ENCODE measurements around the gene DUSP16.
"Not testable (repeated sequence)": the region's sequence is repeated elsewhere in the genome, so short reads cannot be mapped to it uniquely, and the experiment has no call there.

The DUSP16 gene

GRCh38 chr12:12471982-12472961, 90.4 kb downstream of the DUSP16 start:
- not testable (repeated sequence) for DNase-seq

- no peak for DNase-seq
Observed at GRCh38 chr12:12470751-12471306, 91.8 kb downstream of the DUSP16 start.

GRCh38 chr12:12469386-12469785, 93.3 kb downstream of the DUSP16 start:
- no peak for DNase-seq

GRCh38 chr12:12468575-12468974, 94.1 kb downstream of the DUSP16 start:
- DNase-seq: no peak

GRCh38 chr12:12467688-12468261, 94.9 kb downstream of the DUSP16 start:
- DNase-seq: peak in 46 of 58 donors; percentile 15 to 83 (median 48)

GRCh38 chr12:12467264-12467663, 95.4 kb downstream of the DUSP16 start:
- DNase-seq: peak in 8 of 58 donors; percentile 15 to 42 (median 24)

- DNase-seq: no peak
Observed at GRCh38 chr12:12466157-12466556, 96.5 kb downstream of the DUSP16 start.

- DNase-seq: no peak
Observed at GRCh38 chr12:12465522-12465921, 97.1 kb downstream of the DUSP16 start.

- DNase-seq: no peak
Observed at GRCh38 chr12:12461923-12462315, 100.7 kb downstream of the DUSP16 start.

- DNase-seq: no peak
Observed at GRCh38 chr12:12460935-12461922, 101.4 kb downstream of the DUSP16 start.

- no peak for DNase-seq
Observed at GRCh38 chr12:12456637-12457036, 106.0 kb downstream of the DUSP16 start.

GRCh38 chr12:12454315-12454714, 108.3 kb downstream of the DUSP16 start:
- DNase-seq: no peak

GRCh38 chr12:12453635-12454034, 109.0 kb downstream of the DUSP16 start:
- no peak for DNase-seq

GRCh38 chr12:12452326-12452902, 110.2 kb downstream of the DUSP16 start:
- no peak for DNase-seq

- DNase-seq: no peak
Observed at GRCh38 chr12:12451098-12451497, 111.6 kb downstream of the DUSP16 start.

- no peak for DNase-seq
Observed at GRCh38 chr12:12450043-12450471, 112.6 kb downstream of the DUSP16 start.

- no peak for DNase-seq
Observed at GRCh38 chr12:12449533-12450025, 113.1 kb downstream of the DUSP16 start.

GRCh38 chr12:12447837-12448236, 114.8 kb downstream of the DUSP16 start:
- DNase-seq: no peak

GRCh38 chr12:12447236-12447635, 115.4 kb downstream of the DUSP16 start:
- DNase-seq: no peak

- no peak for DNase-seq
Observed at GRCh38 chr12:12446786-12447185, 115.9 kb downstream of the DUSP16 start.

- DNase-seq: no peak
Observed at GRCh38 chr12:12445882-12446181, 116.8 kb downstream of the DUSP16 start.
